CD4-positive, alpha-beta T cell treated with Interleukin-10 for 1 hour (primary cell): ENCODE measurements around the gene PTPN14.

Experiments used
- DNase-seq: peaks from one replicate; pipeline ENCODE4 v3.0.0-alpha.2; 2020

PTPN14 gene

GRCh38 chr1:214326406-214326805 is 225.0 kb downstream of the PTPN14 start:
- no peak for DNase-seq

- no peak for DNase-seq
Measured at GRCh38 chr1:214324896-214325800, 226.3 kb downstream of the PTPN14 start.

GRCh38 chr1:214321705-214322453 is 229.5 kb downstream of the PTPN14 start:
- DNase-seq, result no peak

- no peak for DNase-seq
Measured at GRCh38 chr1:214319938-214320337, 231.5 kb downstream of the PTPN14 start.

- DNase-seq, result no peak
Measured at GRCh38 chr1:214318956-214319736, 232.3 kb downstream of the PTPN14 start.

- DNase-seq, result no peak
Measured at GRCh38 chr1:214318356-214318755, 233.0 kb downstream of the PTPN14 start.

GRCh38 chr1:214317734-214318133 is 233.7 kb downstream of the PTPN14 start:
- no peak for DNase-seq

- no peak for DNase-seq
Measured at GRCh38 chr1:214317300-214317699, 234.1 kb downstream of the PTPN14 start.

GRCh38 chr1:214316593-214316992 is 234.8 kb downstream of the PTPN14 start:
- DNase-seq, result no peak

- DNase-seq, result no peak
Measured at GRCh38 chr1:214314178-214314843, 237.1 kb downstream of the PTPN14 start.

GRCh38 chr1:214312530-214313051 is 238.8 kb downstream of the PTPN14 start:
- DNase-seq, result no peak

GRCh38 chr1:214310777-214311690 is 240.4 kb downstream of the PTPN14 start:
- DNase-seq, result peak; percentile 12

- no peak for DNase-seq
Measured at GRCh38 chr1:214310010-214310409, 241.4 kb downstream of the PTPN14 start.

- no peak for DNase-seq
Measured at GRCh38 chr1:214306269-214306668, 245.1 kb downstream of the PTPN14 start.

GRCh38 chr1:214305164-214305751 is 246.1 kb downstream of the PTPN14 start:
- DNase-seq, result no peak

- no peak for DNase-seq
Measured at GRCh38 chr1:214303141-214303930, 248.1 kb downstream of the PTPN14 start.

GRCh38 chr1:214301526-214301925 is 249.9 kb downstream of the PTPN14 start:
- DNase-seq, result no peak

GRCh38 chr1:214300149-214300780 is 251.1 kb downstream of the PTPN14 start:
- DNase-seq, result no peak
